ENCODE results near the gene PRH2. TPM values are rescaled to one million over a fixed set of nuclear protein-coding genes. Genes with fewer than 3 reads are reported as not detected.

PRH2 gene
- 2.3 TPM in 1 of 2 replicates, not detected in the other for total RNA-seq

DNA sequence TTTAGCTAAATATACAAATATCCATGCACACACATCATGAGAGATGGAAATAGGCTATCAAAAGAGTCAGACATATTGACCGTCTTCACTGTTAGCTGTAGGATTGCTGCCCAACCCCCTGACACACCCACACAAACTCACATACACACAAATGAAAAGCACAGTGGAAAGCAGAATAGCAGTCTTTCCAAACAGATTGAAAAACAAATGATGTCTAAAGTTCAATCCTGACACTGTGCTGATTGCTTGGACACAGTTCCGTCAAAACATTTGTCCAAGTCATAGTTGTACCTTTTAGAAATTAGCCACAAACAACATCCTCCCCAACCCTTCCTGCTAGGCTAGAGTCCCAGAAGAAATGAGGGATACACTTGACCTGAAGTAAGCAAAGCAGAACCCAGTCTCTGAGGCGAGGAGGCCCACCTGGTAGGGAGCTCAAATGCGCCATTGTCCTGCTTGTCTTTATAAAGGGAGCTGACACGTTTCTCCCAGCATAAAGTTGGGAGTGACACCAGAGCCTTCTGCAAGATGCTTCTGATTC, at the start of gene PRH2:
Gene PRH2, plus strand, starts transcription at position 491 of the 541 bp plus-strand sequence. Its CDS starts 38 bp downstream, at position 529.

GRCh38 chr12:10884086-10884725, 44.8 kb upstream of the PRH2 start, which contains the start of gene PRH1:
Gene PRH1 (minus strand): TSS chr12:10884255. CDS start chr12:10884217, 38 bp downstream.

GRCh38 chr12:10909462-10909861, 19.6 kb upstream of the PRH2 start, which contains the start of gene TAS2R13:
Gene TAS2R13 (minus strand): TSS chr12:10909562. CDS start chr12:10909298, 264 bp downstream.

DNA sequence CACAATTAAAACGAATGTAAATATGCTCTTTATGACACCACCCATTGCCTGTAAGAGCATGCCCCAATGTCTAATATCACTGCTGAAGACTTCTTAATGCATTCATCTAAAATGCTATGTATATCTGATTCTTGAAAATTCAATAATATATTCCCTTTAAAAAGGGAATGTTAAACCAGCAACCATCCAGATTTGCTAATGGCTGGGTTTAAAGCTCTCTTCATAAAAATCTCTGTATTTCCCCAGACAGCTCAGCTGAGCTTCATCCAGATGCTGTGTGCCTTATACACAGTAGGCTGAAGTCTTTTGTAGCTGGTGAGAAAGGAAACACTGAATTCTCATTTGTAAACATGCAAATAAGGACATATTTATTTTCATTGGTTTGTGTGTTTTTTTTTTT, 10.1 kb downstream of the PRH2 start, which contains the start of gene TAS2R14:
Gene TAS2R14, minus strand, starts transcription at position 101 of the 400 bp plus-strand sequence. Its CDS starts 56 bp downstream, at position 45.

Other genes starting within 250 kb of the PRH2 start
- gene YBX3, start 205.9 kb upstream of the PRH2 start, total RNA-seq: 218 and 242 TPM in 2 replicates
- not detected in 2 replicates for gene TAS2R7, start 126.6 kb upstream of the PRH2 start, total RNA-seq
- gene TAS2R8, start 122.0 kb upstream of the PRH2 start, total RNA-seq: not detected in 2 replicates
- not detected in 2 replicates for gene TAS2R9, start 119.1 kb upstream of the PRH2 start, total RNA-seq
- gene TAS2R10, start 102.9 kb upstream of the PRH2 start, total RNA-seq: 0.26 TPM in 1 of 2 replicates, not detected in the other
- gene PRR4, start 79.8 kb upstream of the PRH2 start, total RNA-seq: not detected in 2 replicates
- gene PRH1, start 45.0 kb upstream of the PRH2 start, total RNA-seq: 2.6 and 4.1 TPM in 2 replicates
- gene TAS2R13, start 19.7 kb upstream of the PRH2 start, total RNA-seq: not detected in 2 replicates
- 2.1 and 6.3 TPM in 2 replicates for gene TAS2R14, start 10.0 kb downstream of the PRH2 start, total RNA-seq
- gene TAS2R50, start 57.7 kb downstream of the PRH2 start, total RNA-seq: 0.43 TPM in 1 of 2 replicates, not detected in the other
- gene TAS2R20, start 69.1 kb downstream of the PRH2 start, total RNA-seq: 0.68 and 0.93 TPM in 2 replicates
- 0.17 and 0.35 TPM in 2 replicates for gene TAS2R19, start 93.4 kb downstream of the PRH2 start, total RNA-seq
- gene TAS2R31, start 102.2 kb downstream of the PRH2 start, total RNA-seq: 0.35 TPM in 1 of 2 replicates, not detected in the other
- not detected in 2 replicates for gene TAS2R46, start 133.1 kb downstream of the PRH2 start, total RNA-seq
- not detected in 2 replicates for gene TAS2R43, start 163.1 kb downstream of the PRH2 start, total RNA-seq
- gene TAS2R30, start 205.4 kb downstream of the PRH2 start, total RNA-seq: 0.12 and 0.26 TPM in 2 replicates
- 6.4 and 6.7 TPM in 2 replicates for gene SMIM10L1, start 242.0 kb downstream of the PRH2 start, total RNA-seq

Measured in pericardium fibroblast (primary cell).